ENCODE results near the gene TADA2B. TPM values are rescaled to one million over a fixed set of nuclear protein-coding genes. Genes with fewer than 3 reads are reported as not detected.
A peak's percentile ranks its signal among the peaks of the same experiment; 100 is the strongest.

Gene TADA2B
- total and polyA plus RNA-seq, 9 of the 15 experiments (the other 6 are each of a cell fraction or from before 2014, with no cell fraction given) = 0.55 to 12.2 (median 7.5) TPM

DNA sequence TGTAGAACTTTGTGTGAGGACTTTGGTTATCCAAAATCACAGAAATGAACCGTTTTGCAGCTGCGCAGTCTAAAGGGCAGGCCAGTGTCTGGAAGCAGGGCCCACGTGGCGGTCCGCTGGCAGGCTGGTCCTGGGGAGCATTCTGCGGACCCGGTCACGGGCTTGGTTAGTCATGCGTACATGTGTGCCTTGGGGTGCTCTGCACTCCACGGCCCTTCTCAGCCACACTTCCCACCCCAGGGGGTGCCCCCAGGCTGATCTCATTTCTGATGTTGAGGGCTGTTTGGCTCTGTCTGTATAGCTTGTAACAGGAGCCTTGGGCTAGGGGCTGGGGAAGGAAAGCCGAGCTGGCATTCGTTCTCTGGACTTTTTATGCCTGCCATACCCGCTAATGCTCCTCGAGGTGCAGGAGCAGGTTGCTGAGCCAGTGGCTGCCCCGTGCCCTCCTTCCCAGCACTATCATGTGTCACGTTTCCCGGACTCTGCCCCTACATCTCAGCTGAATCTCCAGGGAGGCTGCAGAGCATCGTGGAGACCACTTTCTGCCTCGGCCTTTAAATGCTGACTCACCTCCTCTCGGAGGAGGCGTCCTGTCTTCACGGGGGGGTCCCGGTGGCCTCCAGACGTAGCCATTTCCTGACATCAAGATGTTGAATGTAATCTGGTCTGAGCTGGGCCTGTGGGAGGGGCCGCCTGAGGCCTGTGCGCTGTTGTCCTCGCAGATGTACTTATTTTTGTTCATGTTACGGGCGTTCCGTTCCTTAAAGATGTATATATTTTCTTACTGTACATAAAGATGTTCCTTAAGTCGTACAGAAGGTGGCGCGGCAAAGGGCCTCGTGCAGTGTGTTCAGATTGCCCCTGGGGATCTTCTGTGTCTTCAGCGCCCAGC is 11.4 kb upstream of the TADA2B start (continued):
- TF ChIP-seq, protein P1, sequence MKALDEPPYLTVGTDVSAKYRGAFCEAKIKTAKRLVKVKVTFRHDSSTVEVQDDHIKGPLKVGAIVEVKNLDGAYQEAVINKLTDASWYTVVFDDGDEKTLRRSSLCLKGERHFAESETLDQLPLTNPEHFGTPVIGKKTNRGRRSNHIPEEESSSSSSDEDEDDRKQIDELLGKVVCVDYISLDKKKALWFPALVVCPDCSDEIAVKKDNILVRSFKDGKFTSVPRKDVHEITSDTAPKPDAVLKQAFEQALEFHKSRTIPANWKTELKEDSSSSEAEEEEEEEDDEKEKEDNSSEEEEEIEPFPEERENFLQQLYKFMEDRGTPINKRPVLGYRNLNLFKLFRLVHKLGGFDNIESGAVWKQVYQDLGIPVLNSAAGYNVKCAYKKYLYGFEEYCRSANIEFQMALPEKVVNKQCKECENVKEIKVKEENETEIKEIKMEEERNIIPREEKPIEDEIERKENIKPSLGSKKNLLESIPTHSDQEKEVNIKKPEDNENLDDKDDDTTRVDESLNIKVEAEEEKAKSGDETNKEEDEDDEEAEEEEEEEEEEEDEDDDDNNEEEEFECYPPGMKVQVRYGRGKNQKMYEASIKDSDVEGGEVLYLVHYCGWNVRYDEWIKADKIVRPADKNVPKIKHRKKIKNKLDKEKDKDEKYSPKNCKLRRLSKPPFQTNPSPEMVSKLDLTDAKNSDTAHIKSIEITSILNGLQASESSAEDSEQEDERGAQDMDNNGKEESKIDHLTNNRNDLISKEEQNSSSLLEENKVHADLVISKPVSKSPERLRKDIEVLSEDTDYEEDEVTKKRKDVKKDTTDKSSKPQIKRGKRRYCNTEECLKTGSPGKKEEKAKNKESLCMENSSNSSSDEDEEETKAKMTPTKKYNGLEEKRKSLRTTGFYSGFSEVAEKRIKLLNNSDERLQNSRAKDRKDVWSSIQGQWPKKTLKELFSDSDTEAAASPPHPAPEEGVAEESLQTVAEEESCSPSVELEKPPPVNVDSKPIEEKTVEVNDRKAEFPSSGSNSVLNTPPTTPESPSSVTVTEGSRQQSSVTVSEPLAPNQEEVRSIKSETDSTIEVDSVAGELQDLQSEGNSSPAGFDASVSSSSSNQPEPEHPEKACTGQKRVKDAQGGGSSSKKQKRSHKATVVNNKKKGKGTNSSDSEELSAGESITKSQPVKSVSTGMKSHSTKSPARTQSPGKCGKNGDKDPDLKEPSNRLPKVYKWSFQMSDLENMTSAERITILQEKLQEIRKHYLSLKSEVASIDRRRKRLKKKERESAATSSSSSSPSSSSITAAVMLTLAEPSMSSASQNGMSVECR (CRISPR knock-in tag; IDR thresholded peaks at IDR 0.05) = 0 out of 2 replicates have a peak, but pooled peaks have one; percentile 9
- no peak for TF ChIP-seq SETDB1 (IDR thresholded peaks at IDR 0.05; ENCODE audit: low read length)
- TF ChIP-seq, protein P2, sequence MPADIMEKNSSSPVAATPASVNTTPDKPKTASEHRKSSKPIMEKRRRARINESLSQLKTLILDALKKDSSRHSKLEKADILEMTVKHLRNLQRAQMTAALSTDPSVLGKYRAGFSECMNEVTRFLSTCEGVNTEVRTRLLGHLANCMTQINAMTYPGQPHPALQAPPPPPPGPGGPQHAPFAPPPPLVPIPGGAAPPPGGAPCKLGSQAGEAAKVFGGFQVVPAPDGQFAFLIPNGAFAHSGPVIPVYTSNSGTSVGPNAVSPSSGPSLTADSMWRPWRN (IDR thresholded peaks at IDR 0.05; ENCODE audit: low read depth) = no peak
- TF ChIP-seq, protein P3, sequence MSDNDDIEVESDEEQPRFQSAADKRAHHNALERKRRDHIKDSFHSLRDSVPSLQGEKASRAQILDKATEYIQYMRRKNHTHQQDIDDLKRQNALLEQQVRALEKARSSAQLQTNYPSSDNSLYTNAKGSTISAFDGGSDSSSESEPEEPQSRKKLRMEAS (CRISPR knock-in tag; IDR thresholded peaks at IDR 0.05) = peak; percentile 64
- TF ChIP-seq, protein P4, sequence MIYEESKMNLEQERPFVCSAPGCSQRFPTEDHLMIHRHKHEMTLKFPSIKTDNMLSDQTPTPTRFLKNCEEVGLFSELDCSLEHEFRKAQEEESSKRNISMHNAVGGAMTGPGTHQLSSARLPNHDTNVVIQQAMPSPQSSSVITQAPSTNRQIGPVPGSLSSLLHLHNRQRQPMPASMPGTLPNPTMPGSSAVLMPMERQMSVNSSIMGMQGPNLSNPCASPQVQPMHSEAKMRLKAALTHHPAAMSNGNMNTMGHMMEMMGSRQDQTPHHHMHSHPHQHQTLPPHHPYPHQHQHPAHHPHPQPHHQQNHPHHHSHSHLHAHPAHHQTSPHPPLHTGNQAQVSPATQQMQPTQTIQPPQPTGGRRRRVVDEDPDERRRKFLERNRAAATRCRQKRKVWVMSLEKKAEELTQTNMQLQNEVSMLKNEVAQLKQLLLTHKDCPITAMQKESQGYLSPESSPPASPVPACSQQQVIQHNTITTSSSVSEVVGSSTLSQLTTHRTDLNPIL (CRISPR knock-in tag; IDR thresholded peaks at IDR 0.05) = no peak
- TF ChIP-seq, protein P5, sequence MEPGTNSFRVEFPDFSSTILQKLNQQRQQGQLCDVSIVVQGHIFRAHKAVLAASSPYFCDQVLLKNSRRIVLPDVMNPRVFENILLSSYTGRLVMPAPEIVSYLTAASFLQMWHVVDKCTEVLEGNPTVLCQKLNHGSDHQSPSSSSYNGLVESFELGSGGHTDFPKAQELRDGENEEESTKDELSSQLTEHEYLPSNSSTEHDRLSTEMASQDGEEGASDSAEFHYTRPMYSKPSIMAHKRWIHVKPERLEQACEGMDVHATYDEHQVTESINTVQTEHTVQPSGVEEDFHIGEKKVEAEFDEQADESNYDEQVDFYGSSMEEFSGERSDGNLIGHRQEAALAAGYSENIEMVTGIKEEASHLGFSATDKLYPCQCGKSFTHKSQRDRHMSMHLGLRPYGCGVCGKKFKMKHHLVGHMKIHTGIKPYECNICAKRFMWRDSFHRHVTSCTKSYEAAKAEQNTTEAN (CRISPR knock-in tag; IDR thresholded peaks at IDR 0.05) = 0 out of 2 replicates have a peak, but pooled peaks have one; percentile 26
- TF ChIP-seq TAF1 (IDR thresholded peaks at IDR 0.05; ENCODE audit: control insufficient read depth, extremely low read depth, insufficient read depth, low read length, severe bottlenecking) = no peak
- TF ChIP-seq RB1 (IDR thresholded peaks at IDR 0.05; ENCODE audit: low read depth) = no peak
- TF ChIP-seq, protein P6, sequence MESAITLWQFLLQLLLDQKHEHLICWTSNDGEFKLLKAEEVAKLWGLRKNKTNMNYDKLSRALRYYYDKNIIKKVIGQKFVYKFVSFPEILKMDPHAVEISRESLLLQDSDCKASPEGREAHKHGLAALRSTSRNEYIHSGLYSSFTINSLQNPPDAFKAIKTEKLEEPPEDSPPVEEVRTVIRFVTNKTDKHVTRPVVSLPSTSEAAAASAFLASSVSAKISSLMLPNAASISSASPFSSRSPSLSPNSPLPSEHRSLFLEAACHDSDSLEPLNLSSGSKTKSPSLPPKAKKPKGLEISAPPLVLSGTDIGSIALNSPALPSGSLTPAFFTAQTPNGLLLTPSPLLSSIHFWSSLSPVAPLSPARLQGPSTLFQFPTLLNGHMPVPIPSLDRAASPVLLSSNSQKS (CRISPR knock-in tag; IDR thresholded peaks at IDR 0.05) = no peak
- TF ChIP-seq NONO (IDR thresholded peaks at IDR 0.05; ENCODE audit: low read depth in 2 of 2, low read length in 1 of 2) = no peak
- TF ChIP-seq MAZ (CRISPR knock-in tag; conservative IDR thresholded peaks at IDR 0.05 in 1 of 2, IDR thresholded peaks at IDR 0.05 in 1 of 2) = peak in 1 of 2 experiments; percentile 48; a peak in 1 of 4 replicates

Data from K562 (cell line).